NCI-H526 (cell line): ENCODE results near the gene TRABD.
"Not testable (repeated sequence)": the region's sequence is repeated elsewhere in the genome, so short reads cannot be mapped to it uniquely, and the experiment has no call there.

Source experiments
- DNase-seq, 2 experiments: peaks; one replicate each; lab custom pipeline; 2025; lab: John Stamatoyannopoulos, UW

TRABD gene, protein sequence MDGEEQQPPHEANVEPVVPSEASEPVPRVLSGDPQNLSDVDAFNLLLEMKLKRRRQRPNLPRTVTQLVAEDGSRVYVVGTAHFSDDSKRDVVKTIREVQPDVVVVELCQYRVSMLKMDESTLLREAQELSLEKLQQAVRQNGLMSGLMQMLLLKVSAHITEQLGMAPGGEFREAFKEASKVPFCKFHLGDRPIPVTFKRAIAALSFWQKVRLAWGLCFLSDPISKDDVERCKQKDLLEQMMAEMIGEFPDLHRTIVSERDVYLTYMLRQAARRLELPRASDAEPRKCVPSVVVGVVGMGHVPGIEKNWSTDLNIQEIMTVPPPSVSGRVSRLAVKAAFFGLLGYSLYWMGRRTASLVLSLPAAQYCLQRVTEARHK

DNA sequence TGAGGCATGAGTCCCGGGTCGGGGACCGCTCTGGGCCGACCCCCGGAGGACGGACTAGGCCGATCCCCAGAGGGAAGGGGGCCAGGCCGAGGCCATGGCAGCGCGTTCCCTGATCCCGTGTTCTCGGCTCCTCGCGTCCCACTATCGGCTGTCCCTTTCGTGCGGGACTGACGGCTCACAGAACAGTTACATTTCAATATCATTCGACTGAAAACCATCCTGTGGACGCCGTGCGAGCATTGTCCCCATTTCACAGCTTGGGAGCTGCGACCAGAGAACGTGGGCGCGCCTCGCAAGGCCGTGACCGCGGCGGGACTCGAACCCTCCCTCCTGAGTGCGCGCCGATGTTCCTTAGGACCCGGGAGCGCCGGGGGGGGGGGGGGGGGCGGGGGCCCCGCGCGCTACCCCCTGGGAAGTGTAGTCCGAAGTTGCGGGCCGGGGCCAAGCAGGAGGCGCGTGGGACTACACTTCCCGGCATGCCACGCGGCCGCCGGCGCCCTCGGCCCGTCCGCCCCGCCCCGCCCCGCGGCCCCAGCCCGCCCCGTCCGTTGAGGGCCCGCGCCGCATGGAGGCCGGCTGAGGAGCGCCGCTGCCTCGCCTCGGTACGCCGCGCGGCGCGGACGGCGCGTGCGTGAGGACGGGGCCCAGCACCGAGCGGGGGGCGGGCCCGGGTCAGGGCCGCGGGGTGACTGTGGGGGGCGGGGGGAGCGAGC lies at the start of gene TRABD:
TRABD (plus strand) TSS at position 539 of the 713 bp plus-strand sequence. CDS start 7,148 bp downstream, outside the sequence.
- peak in 1 of 2 experiments; percentile 91 for DNase-seq

DNA sequence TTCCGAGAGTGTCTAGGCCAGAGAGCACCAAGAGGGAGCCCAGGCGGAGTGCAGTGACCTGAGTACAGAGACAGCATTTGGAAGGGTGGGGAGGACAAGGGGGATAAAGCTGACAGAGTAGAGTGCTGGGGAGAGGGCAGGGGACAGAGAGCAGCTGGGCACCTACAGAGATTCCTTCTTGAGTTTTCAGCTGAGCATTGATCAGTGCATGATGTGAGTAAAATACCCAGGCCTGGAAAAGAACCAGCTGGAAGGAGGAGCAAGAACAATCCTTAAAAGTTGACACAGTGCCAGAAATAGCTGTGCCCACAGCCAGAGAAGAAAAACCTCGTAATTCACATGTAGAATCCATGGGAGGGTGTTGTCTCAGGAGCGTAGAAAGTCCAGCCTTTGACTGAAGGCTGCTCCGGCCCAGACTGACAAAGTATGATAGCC lies 49.1 kb upstream of the TRABD start:
- no peak for DNase-seq

DNA sequence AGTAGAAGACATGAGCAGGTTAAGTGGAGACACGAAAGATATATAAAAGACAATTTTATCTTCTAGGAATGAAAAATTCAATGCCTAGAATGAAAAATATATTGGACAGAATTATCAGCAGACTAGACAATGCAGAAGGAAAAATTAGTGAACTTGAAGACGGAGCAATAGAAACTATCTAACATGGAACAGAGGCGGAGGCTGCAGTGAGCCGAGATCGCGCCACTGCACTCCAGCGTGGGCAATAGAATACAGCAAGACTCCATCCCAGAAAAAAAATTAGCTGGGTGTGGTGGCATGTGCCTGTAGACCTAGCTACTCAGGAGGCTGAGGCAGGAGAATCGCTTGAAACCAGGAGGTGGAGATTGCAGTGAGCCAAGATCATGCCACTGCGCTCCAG lies 48.4 kb upstream of the TRABD start:
- not testable (repeated sequence) for DNase-seq

DNA sequence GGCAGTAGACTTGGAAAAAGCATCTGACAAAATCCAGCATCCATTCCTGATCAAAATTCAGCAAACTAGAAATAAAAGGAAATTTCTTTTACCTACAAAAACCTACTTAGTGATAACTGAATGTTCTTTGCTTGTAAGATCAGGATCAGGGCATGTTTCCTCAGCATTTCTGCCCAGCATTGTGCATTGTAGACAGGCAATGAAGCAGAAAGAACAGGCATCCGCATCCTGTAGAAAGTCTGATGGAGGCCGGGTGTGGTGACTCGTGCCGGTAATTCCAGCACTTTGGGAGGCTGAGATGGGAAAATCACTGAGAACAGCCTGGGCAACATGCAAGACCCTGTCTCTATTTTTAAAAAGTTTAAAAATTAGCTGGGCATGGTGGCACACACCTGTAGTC lies 47.7 kb upstream of the TRABD start:
- DNase-seq: no peak

DNA sequence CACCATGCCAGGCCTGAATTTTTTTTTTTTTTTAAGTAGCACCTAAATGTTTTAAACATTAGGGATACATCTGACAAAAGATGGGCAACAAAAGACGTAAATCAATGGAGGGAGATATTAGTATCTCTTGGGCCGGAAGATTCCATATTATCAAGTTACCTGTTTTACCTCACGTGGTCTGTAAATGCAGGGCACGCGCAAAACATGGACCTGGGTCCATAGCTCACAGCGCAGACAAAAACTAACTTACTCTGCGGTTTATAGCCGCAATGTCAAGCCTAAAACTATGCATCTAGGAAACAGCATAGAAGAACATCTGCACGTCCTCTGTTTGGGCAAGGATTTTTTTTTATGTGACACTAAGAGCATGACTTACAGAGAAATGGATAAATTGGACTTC lies 46.7 kb upstream of the TRABD start:
- DNase-seq: no peak

DNA sequence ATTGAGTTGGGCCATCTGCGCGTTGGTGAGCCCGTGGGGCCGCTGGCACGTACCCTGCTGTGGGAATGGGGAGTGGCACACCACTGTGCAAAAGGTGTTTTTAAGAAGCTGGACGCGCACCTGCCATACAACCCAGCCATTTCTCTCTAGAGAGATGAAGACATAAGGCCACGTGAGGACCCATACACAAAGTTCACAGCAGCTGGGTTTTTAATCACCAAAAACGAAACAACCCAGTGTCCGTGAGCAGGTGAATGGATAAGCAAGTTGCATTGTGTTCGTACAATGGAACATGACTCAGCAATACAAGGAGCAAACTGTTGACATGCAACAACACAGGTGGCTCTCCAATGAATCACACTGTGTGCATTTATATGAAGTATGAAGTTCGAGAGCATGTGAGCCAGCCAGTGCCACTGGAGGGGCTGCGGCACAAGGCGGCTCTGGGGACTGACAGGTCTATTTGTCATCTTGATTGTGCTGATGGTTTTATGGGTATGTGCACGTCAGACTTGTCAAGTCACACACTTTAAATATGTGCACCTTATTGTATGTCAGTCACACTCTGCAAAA lies 45.8 kb upstream of the TRABD start:
- DNase-seq: no peak

DNA sequence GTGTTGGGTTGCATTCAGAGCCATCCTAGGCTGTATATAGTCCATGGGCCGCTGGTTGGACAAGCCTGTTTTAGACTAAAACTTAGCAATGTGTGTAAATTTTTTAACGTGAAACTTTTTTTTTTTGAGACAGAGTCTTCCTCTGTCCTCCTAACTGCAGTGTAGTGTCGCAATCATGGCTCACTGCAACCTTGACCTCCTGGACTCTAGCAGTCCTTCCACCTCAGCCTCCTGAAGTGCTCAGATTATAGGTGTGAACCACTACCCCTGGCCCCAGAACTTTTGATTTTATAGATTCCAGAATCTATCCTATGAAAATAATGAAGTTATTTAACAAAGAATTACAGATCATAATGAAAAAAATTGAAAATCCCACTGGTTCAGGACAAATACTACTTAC lies 45.1 kb upstream of the TRABD start:
- no peak for DNase-seq

DNA sequence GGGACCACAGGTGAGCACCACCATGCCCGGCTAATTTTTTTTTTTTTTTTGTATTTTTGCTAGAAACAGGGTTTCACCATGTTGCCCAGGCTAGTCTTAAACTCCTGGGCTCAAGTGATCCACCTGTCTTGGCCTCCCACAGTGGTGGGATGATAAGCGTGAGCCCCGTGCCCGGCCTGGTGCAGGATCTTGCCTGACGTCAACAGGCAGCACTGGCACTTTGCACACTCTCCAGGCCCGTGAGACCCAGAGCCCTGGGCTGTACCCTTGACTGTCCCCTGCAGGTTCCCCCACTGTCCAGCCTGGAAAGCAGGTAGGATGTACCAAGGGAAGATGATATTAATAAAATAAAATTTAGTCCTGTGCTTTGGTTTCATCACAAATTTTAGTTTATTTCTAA lies 44.3 kb upstream of the TRABD start:
- DNase-seq: no peak

DNA sequence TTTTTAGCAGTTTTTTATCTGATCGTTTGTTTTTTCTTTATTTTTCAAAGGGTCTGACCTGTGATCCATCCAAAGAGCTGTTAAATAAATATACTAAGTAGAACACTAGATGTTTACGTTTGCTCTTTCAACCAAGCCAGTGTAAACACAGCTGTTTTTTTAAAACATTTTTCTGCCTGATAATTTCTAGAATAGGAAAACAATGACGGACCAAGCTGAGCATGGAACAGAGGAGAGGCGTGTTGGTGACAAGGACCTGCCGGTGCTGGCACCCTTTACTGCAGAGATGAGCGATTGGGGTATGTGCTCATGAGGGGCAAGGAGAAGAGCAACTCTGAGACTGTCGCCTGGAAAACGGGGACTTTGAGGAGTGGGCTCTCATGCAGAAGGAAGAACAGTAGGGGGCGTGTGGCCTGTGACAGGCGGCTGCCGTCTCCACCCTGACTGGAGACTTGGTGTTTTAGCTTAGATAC lies 43.8 kb upstream of the TRABD start:
- peak in 1 of 2 experiments; percentile 16 for DNase-seq

DNA sequence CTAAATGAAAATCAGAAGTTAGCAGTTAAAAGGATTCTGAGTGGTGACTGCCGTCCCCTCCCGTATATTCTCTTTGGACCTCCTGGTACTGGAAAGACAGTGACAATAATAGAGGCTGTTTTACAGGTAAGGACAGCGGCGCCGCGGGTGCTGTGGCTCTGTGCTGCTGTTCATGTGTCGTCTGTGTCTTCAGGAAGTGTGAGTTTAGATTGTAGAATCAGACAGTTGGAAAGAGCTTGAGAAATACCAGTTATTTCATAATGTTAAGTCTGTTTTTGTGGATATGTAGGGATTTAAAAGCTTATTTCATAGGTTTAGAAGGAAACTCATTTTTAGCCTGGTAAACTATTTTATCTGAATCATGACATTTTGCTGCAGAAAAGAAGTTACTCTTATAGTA lies 42.6 kb upstream of the TRABD start:
- DNase-seq: no peak

DNA sequence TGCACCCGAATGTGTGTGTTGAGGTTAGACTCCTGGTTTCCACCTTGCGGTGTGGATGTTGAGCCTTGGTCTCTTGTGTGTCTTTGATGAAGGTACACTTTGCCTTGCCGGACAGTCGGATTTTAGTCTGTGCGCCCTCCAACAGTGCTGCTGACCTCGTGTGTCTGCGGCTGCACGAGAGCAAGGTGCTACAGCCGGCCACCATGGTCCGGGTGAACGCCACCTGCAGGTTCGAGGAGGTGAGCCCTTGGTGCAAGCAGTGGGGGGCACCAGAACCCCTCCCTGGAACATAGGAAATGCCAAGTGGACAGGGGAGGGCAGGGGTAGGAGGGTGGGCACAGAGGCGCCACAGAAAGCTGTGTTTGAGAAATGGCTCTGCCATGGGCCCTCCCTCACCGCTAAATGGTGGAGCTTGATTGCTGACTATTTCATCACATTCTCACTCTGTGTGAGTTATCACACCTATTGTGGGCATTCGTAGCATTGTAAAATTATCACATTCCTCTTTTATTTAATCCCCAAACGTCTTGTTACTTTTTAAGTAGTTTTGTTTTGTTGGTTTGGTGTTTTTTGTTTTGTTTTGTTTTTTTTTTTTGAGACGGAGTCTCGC lies 41.6 kb upstream of the TRABD start:
- DNase-seq: no peak

DNA sequence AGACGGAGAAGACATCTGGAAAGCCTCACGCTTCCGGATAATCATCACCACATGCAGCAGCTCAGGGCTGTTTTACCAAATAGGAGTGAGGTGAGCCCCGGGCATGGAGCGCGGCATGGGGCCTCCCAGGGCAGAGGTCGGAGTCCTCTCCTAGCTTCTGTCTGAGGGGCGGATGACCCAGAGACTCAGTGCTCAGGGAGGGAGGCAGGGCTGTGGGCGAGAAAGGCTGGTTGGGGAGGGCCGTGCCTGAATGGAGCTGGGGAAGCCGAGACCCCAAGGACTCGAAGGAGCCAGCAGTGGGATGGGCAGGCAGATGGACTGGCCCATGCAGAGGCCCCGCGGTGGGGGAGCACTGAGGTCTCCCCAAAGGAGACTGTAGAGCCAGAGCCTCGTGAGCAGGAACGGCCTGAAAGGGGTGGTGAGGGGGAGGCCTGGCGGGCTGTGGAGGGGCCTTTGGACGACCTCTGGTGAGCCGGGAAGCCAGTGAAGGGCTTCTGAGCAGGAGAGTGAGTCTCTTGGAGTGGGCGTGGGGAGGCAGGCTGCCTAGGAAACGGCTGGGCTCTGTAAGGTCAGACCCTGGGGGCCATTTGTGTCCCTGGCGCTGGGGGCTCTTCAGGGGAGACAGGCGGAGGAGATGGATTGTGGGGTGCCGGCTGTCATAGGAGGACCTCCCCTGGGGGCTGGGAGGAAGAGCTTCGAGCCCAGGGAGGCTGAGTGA lies 39.8 kb upstream of the TRABD start:
- no peak for DNase-seq

DNA sequence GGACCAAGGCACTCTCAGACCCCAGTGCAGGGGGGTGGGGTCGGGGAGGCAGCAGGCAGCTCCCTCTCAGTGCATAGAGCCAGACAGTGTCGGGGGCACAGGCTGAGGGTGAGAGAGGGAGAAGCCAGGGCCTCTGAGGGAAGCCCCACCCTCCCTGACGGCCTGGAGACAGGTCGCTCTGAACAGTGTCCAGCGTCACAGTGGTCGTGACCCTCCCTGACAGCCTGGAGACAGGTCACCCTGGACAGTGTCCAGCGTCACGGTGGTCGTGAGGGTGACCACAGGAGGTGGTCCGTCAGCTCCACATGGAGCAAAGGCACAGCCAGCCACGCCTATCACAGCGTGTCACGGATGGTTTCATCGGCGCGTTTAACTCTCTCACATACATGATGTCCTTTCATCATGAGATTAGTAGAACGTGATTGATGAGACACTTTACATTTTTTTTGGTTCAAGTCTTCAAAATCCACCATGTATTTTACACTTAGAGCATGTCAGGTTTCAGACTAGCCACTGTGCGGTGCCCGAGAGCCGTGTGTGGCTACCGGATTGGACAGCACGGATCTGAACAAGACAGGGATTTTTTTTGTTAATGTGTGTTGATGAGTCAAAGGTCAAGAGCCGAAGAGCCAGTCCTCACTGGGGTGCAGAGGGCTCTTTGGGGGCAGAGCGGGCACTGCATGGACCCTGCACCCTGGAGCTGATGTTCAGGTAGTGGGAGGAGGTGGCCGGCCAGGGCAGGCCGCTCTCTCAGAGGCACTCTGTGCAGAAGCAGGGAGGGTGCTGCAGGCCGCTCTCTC lies 39.1 kb upstream of the TRABD start:
- DNase-seq: peak in 1 of 2 experiments; percentile 61

DNA sequence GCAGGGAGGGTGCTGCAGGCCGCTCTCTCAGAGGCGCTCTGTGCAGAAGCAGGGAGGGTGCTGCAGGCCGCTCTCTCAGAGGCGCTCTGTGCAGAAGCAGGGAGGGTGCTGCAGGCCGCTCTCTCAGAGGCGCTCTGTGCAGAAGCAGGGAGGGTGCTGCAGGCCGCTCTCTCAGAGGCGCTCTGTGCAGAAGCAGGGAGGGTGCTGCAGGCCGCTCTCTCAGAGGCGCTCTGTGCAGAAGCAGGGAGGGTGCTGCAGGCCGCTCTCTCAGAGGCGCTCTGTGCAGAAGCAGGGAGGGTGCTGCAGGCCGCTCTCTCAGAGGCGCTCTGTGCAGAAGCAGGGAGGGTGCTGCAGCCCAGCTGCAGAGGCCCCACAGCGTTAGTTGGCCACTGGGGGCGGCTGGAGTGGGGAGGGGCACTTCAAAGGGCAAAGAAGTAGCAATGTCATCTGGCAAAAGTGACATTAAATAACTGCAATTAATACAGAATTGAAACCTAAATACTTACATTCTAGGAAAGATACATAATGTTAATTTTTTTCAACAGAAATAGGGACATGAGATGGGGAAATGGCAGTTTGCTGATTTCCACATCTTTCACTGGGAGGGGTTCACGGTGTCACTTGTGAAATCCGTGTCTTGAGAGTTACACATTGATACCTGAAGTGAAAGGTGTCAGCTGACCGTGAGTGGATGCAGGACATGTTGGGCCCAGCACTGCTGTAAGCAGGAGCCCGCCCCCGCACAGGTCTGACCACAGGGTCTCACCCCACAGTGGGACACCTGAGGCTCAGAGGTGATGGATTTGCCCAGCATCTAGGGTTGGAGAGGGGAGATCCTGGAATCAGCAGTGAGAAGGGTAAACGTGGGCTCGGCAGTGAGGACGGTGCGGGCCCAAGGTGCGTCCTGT lies 38.2 kb upstream of the TRABD start:
- DNase-seq: not testable (repeated sequence)

DNA sequence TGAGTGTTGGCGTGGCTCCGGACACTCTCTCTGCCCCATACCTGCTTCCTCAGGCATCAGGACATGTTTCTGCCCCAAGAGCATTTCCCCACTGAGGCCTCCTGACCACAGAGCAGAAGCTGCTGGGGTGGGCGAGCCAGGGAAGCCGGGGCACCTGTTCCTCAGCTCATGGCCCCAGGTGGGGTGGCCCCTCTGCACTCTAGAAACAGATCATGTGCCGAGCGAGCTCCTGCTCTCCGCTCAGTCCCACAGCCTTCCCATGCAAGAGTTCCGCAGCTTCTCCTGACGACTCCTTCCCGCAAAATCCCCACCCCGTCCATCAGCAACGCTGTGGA lies 37.6 kb upstream of the TRABD start:
- no peak for DNase-seq

DNA sequence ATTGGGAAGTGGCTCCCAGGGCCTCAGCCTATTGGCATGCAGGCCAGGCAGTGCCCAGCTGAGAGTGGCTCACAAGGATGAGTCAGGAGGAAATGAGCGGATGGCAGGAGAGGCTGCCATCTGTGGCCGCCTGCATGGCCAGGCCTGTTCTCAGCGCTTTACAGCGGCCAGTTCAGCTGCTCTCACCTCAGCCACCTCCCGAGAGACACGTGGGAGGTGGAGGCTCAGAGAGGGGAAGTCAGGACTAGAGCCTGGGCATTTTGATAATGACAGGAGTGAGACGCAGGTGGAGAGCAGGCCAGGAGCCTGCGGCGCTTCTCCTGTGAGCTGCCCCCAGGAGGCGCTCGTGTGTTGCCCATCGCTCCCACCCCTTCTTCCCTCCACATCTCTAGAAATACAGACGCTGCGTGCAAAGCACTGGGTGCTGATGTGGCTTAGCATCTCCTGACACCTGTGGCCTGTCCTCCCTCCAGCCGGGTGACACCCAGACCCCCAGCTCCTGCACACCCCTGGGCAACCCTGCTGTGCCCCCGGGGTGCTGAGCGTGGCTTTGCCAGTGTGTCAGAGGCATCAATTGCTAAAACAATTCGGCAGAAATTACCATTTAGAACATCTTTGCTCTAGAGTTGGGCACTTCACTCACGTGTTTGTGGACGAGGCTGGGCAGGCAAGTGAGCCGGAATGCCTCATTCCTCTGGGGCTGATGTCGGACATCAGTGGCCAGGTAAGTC lies 36.6 kb upstream of the TRABD start:
- DNase-seq: peak in 1 of 2 experiments; percentile 78

DNA sequence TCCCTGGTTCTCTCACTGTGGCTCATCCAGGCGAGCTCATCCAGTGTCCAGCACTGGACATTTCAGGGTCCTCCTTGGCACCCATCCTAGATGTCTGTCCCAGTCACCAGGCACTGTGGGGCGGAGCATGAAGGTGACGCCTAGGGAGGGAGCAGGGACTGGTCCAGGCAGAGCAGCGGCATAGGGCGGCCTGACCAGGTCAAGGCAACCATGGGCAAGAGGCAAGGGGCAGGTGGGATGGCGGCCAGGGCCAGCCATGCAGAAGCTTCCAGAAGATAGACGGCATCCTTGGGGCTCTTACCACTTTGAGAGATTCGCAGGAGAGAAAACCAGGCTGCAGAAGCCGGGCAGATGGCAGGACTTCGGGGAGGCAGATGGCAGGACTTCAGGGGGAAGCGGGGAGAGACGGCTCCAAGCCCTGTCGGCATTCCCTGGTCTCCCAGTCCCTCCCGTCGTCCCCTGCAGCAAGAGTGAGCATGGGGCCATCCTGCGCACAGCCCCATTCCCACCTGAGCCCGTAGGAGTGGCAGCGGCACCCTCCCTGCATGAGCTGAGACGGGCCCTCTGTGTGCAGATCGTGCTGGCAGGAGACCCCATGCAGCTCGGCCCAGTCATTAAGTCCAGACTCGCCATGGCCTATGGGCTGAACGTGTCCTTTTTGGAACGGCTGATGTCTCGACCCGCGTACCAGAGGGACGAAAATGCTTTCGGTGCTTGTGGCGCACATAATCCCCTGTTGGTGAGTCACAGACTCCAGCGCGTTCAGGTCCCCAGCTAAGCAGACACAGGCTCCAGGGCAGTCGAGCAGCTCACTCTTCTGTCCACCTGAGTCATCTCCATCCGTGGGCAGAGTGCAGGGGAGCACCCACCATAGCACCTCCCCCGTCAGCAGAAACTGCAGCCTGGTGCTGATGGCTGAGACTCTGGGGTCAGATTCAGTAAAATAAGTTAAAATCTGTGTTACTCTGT lies 35.3 kb upstream of the TRABD start:
- DNase-seq: no peak
